Type B pancreatic cell (in vitro differentiated cells): ENCODE data around the gene LKAAEAR1. TPM values are rescaled to one million over a fixed set of nuclear protein-coding genes. Genes with fewer than 3 reads are reported as not detected.

Experiments
- DNase-seq: peaks from one replicate; pipeline ENCODE4 v3.0.0; 2021; ENCODE audit warnings: mixed read lengths; ENCODE audit not compliant: unreplicated experiment; ENCODE audit errors: extremely low spot score
- H3K27ac Mint-ChIP-seq: 2 replicates; pipeline ENCODE4 v1.8.0; 2021; ENCODE audit warnings: mild to moderate bottlenecking, mixed read lengths
- H3K27me3 Mint-ChIP-seq: 2 replicates; pipeline ENCODE4 v1.8.0; 2021; ENCODE audit warnings: mixed read lengths
- H3K36me3 Mint-ChIP-seq: 2 replicates; pipeline ENCODE4 v1.8.0; 2021; ENCODE audit warnings: mixed read lengths
- H3K4me1 Mint-ChIP-seq: one replicate; pipeline ENCODE4 v1.8.0; 2021; ENCODE audit warnings: mixed read lengths; ENCODE audit not compliant: unreplicated experiment
- H3K4me3 Mint-ChIP-seq: 2 replicates; pipeline ENCODE4 v1.8.0; 2021; ENCODE audit warnings: mild to moderate bottlenecking, mixed read lengths
- H3K9me3 Mint-ChIP-seq: 2 replicates; pipeline ENCODE4 v1.8.0; 2021; ENCODE audit warnings: mixed read lengths
- total RNA-seq: library from RNA; stranded (reverse); gene quantifications from 2 replicates; pipeline ENCODE4 v1.2.1, GENCODE V29; 2021; ENCODE audit warnings: low replicate concordance
- TF ChIP-seq, protein P1 (sequence below): fragments of 200-600 bp; sonication (generic); conservative IDR thresholded peaks from 2 replicates; pipeline ENCODE4 v1.5.0; 2021; ENCODE audit warnings: antibody characterized with exemption, mild to moderate bottlenecking

Gene LKAAEAR1
- total RNA-seq, 1 donor from 2014 or later = not detected

DNA sequence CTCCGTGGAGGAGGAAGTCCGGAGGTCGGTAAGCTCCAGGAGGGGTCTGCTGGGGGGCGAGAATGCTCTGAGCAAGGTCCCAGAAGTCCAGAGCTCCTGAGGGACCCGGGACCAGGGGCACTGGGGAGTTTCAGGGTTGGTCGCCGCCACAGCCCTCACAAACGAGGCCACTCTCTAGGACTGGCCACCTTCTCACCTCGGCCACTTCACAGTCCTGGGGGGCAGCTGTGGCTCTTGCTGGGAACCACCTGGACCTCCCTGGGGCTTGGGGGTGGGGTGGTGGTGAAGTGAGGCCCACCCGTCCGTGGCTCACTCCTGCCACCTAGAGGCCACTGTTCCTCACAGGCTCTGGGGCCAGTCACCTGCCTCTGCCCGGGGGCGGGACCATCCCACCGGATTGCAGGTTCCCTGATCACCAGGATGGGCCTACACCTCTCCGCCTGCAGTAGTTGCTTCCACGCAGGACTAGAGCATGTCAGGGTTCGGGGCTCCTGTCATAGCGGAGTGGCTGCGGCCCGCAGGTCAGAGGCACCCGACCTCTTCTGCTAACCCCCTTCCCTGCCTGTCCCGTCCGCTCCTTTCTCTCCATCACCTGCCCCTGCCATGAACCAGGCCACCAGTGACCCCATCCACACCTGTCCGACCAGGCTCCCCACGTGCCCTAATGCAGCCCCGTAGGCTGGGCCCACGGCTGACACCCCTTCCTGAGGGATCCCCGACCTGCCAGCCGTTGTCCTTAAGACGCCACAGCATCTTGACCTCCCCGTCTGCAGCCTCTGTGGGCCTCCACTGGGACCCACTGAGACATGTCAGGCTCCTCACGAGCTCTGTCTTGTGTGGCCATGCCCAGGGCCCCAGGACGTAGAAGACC lies 26.3 kb downstream of the LKAAEAR1 start:
- Mint-ChIP-seq H3K27ac (peak overlapping the region; percentile 34), H3K27me3 (peaks cover 9% of the 10 kb centered on the region), H3K4me1 (peaks cover 23% of the 10 kb centered on the region), H3K4me3 (no peak overlapping the region), H3K9me3 (no peaks in the 10 kb centered on the region), H3K36me3 (no peaks in the 10 kb centered on the region)
- TF ChIP-seq, protein P1, sequence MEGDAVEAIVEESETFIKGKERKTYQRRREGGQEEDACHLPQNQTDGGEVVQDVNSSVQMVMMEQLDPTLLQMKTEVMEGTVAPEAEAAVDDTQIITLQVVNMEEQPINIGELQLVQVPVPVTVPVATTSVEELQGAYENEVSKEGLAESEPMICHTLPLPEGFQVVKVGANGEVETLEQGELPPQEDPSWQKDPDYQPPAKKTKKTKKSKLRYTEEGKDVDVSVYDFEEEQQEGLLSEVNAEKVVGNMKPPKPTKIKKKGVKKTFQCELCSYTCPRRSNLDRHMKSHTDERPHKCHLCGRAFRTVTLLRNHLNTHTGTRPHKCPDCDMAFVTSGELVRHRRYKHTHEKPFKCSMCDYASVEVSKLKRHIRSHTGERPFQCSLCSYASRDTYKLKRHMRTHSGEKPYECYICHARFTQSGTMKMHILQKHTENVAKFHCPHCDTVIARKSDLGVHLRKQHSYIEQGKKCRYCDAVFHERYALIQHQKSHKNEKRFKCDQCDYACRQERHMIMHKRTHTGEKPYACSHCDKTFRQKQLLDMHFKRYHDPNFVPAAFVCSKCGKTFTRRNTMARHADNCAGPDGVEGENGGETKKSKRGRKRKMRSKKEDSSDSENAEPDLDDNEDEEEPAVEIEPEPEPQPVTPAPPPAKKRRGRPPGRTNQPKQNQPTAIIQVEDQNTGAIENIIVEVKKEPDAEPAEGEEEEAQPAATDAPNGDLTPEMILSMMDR = peak; percentile 88
- peak; percentile 88 for DNase-seq

DNA sequence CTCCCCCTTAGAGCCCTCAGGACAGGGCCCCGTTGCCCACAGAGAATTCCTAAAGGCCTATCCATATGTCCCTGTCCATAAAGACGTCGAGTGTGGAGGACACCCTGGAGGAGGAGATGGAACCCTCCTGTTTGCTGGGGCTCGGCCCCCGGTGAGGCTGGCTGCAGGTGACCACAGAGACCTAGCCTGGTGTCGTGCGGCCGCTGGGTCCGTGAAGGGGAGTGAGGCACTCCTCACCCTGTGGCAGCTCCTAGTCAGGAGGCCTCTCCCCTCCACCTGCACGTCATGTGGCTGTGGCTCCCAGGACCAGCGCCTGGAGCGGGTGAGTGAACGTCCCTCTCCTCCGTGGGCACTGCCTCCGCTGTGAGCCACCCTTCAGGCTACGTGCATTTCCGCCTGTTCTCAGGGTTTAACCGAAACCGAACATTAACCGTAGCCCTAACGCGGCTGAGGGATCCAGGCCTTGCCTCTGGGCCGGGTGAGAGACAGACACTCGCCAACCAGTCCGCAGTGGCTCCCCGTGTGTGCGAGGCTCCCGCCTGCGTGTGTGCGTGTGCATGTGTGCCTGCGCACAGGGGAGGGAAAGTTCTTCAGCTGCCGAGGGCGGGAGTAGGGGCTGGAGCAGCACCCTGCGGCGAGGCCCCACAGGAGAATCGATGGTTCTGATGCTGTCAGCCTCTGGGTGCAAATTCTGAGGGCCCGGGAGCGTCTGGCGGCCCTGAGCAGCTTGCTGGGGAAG lies 27.1 kb downstream of the LKAAEAR1 start:
- peaks cover 9% of the 10 kb centered on the region for H3K27me3 Mint-ChIP-seq
- no peaks in the 10 kb centered on the region for H3K36me3 Mint-ChIP-seq
- peaks cover 19% of the 10 kb centered on the region for H3K4me1 Mint-ChIP-seq
- DNase-seq = no peak
- TF ChIP-seq, protein P1 = no peak
- no peak overlapping the region for H3K4me3 Mint-ChIP-seq
- H3K9me3 Mint-ChIP-seq = no peaks in the 10 kb centered on the region
- no peak overlapping the region for H3K27ac Mint-ChIP-seq

DNA sequence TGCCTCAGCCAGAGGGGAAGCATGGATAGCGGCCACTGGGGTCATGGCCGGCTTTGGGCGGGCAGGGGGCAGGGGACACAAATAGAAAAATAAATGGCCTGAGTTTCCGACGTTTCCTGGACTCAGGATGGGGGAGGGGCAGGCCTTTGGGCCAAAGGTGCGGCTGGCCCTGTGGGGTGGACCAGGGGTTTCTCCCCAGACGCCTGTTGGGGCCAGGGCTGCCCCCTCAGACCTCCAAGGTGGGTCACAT lies 27.6 kb downstream of the LKAAEAR1 start:
- Mint-ChIP-seq H3K27me3 (peaks cover 14% of the 10 kb centered on the region), H3K36me3 (no peaks in the 10 kb centered on the region), H3K4me3 (no peak overlapping the region), H3K27ac (no peak overlapping the region), H3K9me3 (no peaks in the 10 kb centered on the region), H3K4me1 (peaks cover 18% of the 10 kb centered on the region)
- DNase-seq = no peak
- TF ChIP-seq, protein P1 = no peak

DNA sequence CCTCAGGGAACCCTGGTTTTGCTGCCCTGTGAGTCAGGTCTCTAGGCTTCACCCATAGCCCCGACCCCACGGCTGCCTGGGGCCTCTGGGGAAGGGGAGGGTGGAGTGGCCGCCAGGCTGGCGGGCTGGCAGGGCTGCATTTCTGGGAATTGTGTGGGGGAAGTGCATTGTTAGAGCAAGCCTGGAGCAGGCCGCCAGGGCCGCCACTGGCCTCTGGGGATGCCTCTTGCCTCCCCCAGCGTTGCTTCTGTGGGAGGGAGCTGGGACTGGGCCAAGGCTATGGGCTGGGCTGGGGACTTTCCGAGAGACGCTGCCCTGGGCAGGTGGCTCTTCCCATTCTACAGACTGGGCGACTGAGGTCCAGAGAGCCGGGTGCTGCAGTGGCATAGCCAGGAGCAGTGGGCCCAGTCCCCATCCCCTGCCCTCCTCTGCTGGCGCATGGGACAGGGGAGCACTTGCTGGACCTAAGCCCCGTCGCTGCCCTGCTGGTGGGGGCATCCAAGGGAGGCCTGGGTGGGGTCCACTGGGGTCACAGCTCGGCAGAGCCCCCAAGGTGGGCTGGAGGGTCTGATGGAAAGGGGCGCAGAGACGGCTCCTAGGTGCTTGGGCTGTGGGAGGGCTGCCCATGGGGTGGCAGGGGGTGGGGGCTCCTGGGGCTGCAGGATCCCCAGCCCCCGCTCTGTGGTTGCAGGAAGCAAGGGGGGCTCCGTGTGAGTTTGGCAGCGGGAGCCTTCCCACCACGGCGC lies 28.1 kb downstream of the LKAAEAR1 start:
- Mint-ChIP-seq H3K4me1 (peaks cover 18% of the 10 kb centered on the region), H3K9me3 (no peaks in the 10 kb centered on the region), H3K27ac (no peak overlapping the region), H3K4me3 (no peak overlapping the region), H3K36me3 (no peaks in the 10 kb centered on the region), H3K27me3 (peaks cover 16% of the 10 kb centered on the region)
- TF ChIP-seq, protein P1 = no peak
- DNase-seq = no peak

DNA sequence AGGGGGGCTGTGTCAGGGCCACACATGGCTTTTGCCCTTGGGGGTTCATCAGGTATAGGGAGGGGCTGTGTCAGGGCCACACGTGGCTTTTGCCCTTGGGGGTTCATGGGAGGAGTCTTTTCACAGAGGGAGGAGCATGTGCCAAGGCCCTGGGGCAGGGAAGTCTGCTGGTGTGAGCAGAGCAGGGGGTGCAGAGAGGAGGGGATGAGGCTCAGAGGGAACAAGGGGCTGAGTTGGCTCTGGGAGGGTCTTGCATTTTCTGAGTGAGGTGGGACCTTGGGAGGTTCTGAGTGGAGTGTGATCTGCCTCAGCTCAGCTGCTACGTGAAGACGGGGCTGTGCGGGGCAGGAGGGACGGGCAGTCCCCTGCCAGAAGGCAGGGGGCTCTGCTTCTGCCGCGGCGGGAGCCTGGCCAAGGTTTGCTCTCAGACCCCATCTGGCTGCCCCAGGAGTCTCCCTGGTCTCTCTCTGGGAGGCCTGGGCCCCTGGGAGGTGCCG lies 28.8 kb downstream of the LKAAEAR1 start:
- TF ChIP-seq, protein P1 = no peak
- no peaks in the 10 kb centered on the region for H3K9me3 Mint-ChIP-seq
- no peak for DNase-seq
- peaks cover 18% of the 10 kb centered on the region for H3K4me1 Mint-ChIP-seq
- no peaks in the 10 kb centered on the region for H3K36me3 Mint-ChIP-seq
- H3K27ac Mint-ChIP-seq = no peak overlapping the region
- peaks cover 22% of the 10 kb centered on the region for H3K27me3 Mint-ChIP-seq
- H3K4me3 Mint-ChIP-seq = no peak overlapping the region
